SK-N-SH (cell line): ENCODE measurements around the gene TMUB1. TPM values are rescaled to one million over a fixed set of nuclear protein-coding genes. Genes with fewer than 3 reads are reported as not detected.

ENCODE experiments used
- CTCF ChIA-PET: fragments of 300-600, 350-600 bp; formaldehyde crosslinking; extraction: SDS; loops from one replicate; lab custom pipeline; 2021; lab: Yijun Ruan, JAX
- POLR2A ChIA-PET: fragments of 350-600 bp; sonication (Branson Sonifier 250); formaldehyde crosslinking; extraction: SDS; loops from one replicate; lab custom pipeline; 2020; ENCODE audit warnings: antibody characterized with exemption, inconsistent platforms; lab: Yijun Ruan, JAX
- DNase-seq: peaks from one replicate; pipeline ENCODE4 v3.0.0; 2012
- H2AFZ ChIP-seq: fragments of 200-600 bp; sonication (generic); 2 replicates; pipeline ENCODE4 v1.8.1; 2016; ENCODE audit warnings: antibody characterized with exemption, mild to moderate bottlenecking, low read depth
- H3F3A ChIP-seq: fragments of 200-600 bp; sonication (generic); replicated peaks from 2 replicates; pipeline ENCODE3; 2016; ENCODE audit warnings: antibody characterized with exemption, mild to moderate bottlenecking; ENCODE audit not compliant: insufficient read depth
- H3K27ac ChIP-seq, 2 experiments: fragments of 200-500 bp in 1 of 2; fragments of 200-600 bp in 1 of 2; sonication (Bioruptor generic) in 1 of 2; sonication (generic), shearing (Covaris generic) in 1 of 2; 2 replicates each; pipeline versions ENCODE4 v1.5.1 to v1.6.1; 2014 to 2016; ENCODE audit warnings: low read depth in 2 of 2, inconsistent platforms in 1 of 2, low read length in 1 of 2, mild to moderate bottlenecking in 1 of 2, mixed read lengths in 1 of 2
- H3K27me3 ChIP-seq: fragments of 200-600 bp; sonication (generic), shearing (Covaris generic); 2 replicates; pipeline ENCODE4 v1.6.1; 2016; ENCODE audit warnings: mixed run types; ENCODE audit not compliant: insufficient read depth
- H3K36me3 ChIP-seq, 2 experiments: fragments of 200-500 bp in 1 of 2; fragments of 200-600 bp in 1 of 2; sonication (Bioruptor generic) in 1 of 2; sonication (generic) in 1 of 2; replicated peaks in 1 of 2; 2 replicates each; pipeline versions ENCODE3 to v1.5.1; 2014 to 2016; ENCODE audit warnings: low read length in 1 of 2, mild to moderate bottlenecking in 1 of 2; ENCODE audit not compliant: insufficient read depth in 2 of 2, control insufficient read depth in 1 of 2
- H3K4me1 ChIP-seq, 2 experiments: fragments of 200-500 bp in 1 of 2; fragments of 200-600 bp in 1 of 2; sonication (Bioruptor generic) in 1 of 2; sonication (generic), shearing (Covaris generic) in 1 of 2; 2 replicates each; pipeline versions ENCODE4 v1.5.1 to v1.6.1; 2014 to 2016; ENCODE audit warnings: low read depth in 1 of 2, low read length in 1 of 2, mixed run types in 1 of 2; ENCODE audit not compliant: insufficient read depth in 2 of 2, control insufficient read depth in 1 of 2
- H3K4me2 ChIP-seq: fragments of 200-600 bp; sonication (generic), shearing (Covaris generic); 2 replicates; pipeline ENCODE4 v1.6.1; 2017; ENCODE audit warnings: mixed run types
- H3K4me3 ChIP-seq, 2 experiments: fragments of 200-500 bp in 1 of 2; fragments of 200-600 bp in 1 of 2; sonication (Bioruptor generic) in 1 of 2; sonication (generic), shearing (Covaris generic) in 1 of 2; 2 replicates each; pipeline versions ENCODE4 v1.5.1 to v1.8.1; 2014 to 2016; ENCODE audit warnings: low read depth in 2 of 2, inconsistent platforms in 1 of 2, low read length in 1 of 2, mild to moderate bottlenecking in 1 of 2, mixed read lengths in 1 of 2, moderate library complexity in 1 of 2
- H3K79me2 ChIP-seq: fragments of 200-600 bp; sonication (generic); 2 replicates; pipeline ENCODE4 v1.8.1; 2017; ENCODE audit warnings: mild to moderate bottlenecking; ENCODE audit not compliant: insufficient read depth
- H3K9ac ChIP-seq: fragments of 200-600 bp; sonication (generic); 2 replicates; pipeline ENCODE4 v1.6.1; 2017; ENCODE audit warnings: mixed run types
- H3K9me2 ChIP-seq: fragments of 200-600 bp; sonication (generic); 2 replicates; pipeline ENCODE4 v1.6.1; 2017; ENCODE audit warnings: mixed run types
- H3K9me3 ChIP-seq: fragments of 200-600 bp; sonication (generic); 2 replicates; pipeline ENCODE4 v1.6.1; 2017; ENCODE audit warnings: mixed run types, mild to moderate bottlenecking, moderate library complexity
- H4K20me1 ChIP-seq: fragments of 200-600 bp; sonication (generic); 2 replicates; pipeline ENCODE4 v1.6.1; 2017; ENCODE audit warnings: mild to moderate bottlenecking, mixed run types; ENCODE audit not compliant: insufficient read depth
- CHD2 ChIP-seq: fragments of 150-350 bp; IDR thresholded peaks from 2 replicates; pipeline ENCODE4 v1.6.1; 2018; ENCODE audit warnings: low read length; ENCODE audit not compliant: partially characterized antibody
- ELF1 ChIP-seq: IDR thresholded peaks from 2 replicates; pipeline ENCODE4 v1.4.0; 2012
- FOSL2 ChIP-seq: IDR thresholded peaks from 2 replicates; pipeline ENCODE4 v1.4.0; 2012; ENCODE audit warnings: low read depth, mild to moderate bottlenecking, moderate library complexity, borderline replicate concordance
- FOXJ3 ChIP-seq: sonication (generic); formaldehyde crosslinking; IDR thresholded peaks from 2 replicates; pipeline ENCODE4 v1.5.1; 2020; ENCODE audit warnings: mild to moderate bottlenecking, missing genetic modification reagents
- GABPA ChIP-seq: IDR thresholded peaks from 2 replicates; pipeline ENCODE4 v1.4.0; 2012; ENCODE audit warnings: low read depth, mild to moderate bottlenecking
- JUND ChIP-seq: IDR thresholded peaks from 2 replicates; pipeline ENCODE4 v1.4.0; 2012
- MXI1 ChIP-seq: IDR thresholded peaks from 2 replicates; pipeline ENCODE4 v1.6.1; 2012; ENCODE audit warnings: mild to moderate bottlenecking, low read depth, low read length, improper control_type of control experiment
- NFIC ChIP-seq: IDR thresholded peaks from 2 replicates; pipeline ENCODE4 v1.4.0; 2012; ENCODE audit warnings: borderline replicate concordance
- NRF1 ChIP-seq: IDR thresholded peaks from 2 replicates; pipeline ENCODE4 v1.6.1; 2012; ENCODE audit warnings: low read depth, mild to moderate bottlenecking, low read length
- SIN3A ChIP-seq: IDR thresholded peaks from 2 replicates; pipeline ENCODE4 v1.6.1; 2012; ENCODE audit warnings: low read depth, mild to moderate bottlenecking, low read length, moderate library complexity, borderline replicate concordance
- TAF1 ChIP-seq: IDR thresholded peaks from 2 replicates; pipeline ENCODE4 v1.6.1; 2012; ENCODE audit warnings: low read depth, mild to moderate bottlenecking, low read length, moderate library complexity, borderline replicate concordance
- TCF12 ChIP-seq: IDR thresholded peaks from 2 replicates; pipeline ENCODE4 v1.4.0; 2012
- YY1 ChIP-seq: IDR thresholded peaks from 2 replicates; pipeline ENCODE4 v1.4.0; 2012; ENCODE audit warnings: low read depth, mild to moderate bottlenecking
- WGBS: methylation state at CpG from one replicate; pipeline ENCODE4 v1.1.6; 2017; ENCODE audit warnings: low lambda C conversion rate; 5-methylcytosine and 5-hydroxymethylcytosine counted together
- polyA plus RNA-seq, 3 experiments: library from polyadenylated mRNA; depleted of rRNA; stranded (reverse); fragments of >200 nt; gene quantifications; 2 replicates each; pipeline ENCODE4 v1.2.3, GENCODE V29; 2012
- TF ChIP-seq, protein P1 (sequence below): IDR thresholded peaks from 2 replicates; pipeline ENCODE4 v1.4.0; 2012; ENCODE audit warnings: low read depth, borderline replicate concordance
- TF ChIP-seq, protein P2 (sequence below): fragments of 150-350 bp; IDR thresholded peaks from 2 replicates; pipeline ENCODE4 v1.6.1; 2016; ENCODE audit warnings: mild to moderate bottlenecking, low read depth, low read length
- TF ChIP-seq, protein P3 (sequence below): IDR thresholded peaks from 2 replicates; pipeline ENCODE4 v1.6.1; 2012; ENCODE audit warnings: mild to moderate bottlenecking, low read depth, low read length, moderate library complexity
- TF ChIP-seq, protein P4 (sequence below): fragments of 150-350 bp; IDR thresholded peaks from 2 replicates; pipeline ENCODE4 v1.6.1; 2017; ENCODE audit warnings: antibody characterized with exemption, low read length, low read depth, borderline replicate concordance
- TF ChIP-seq, protein P5 (sequence below): IDR thresholded peaks from 2 replicates; pipeline ENCODE4; 2012
- TF ChIP-seq, protein P6 (sequence below): IDR thresholded peaks from 2 replicates; pipeline ENCODE4 v1.4.0; 2012; ENCODE audit warnings: low read depth

The TMUB1 gene
- polyA plus RNA-seq, 1 of the 3 experiments (the other 2 are of a cell fraction): 60.6 TPM

DNA sequence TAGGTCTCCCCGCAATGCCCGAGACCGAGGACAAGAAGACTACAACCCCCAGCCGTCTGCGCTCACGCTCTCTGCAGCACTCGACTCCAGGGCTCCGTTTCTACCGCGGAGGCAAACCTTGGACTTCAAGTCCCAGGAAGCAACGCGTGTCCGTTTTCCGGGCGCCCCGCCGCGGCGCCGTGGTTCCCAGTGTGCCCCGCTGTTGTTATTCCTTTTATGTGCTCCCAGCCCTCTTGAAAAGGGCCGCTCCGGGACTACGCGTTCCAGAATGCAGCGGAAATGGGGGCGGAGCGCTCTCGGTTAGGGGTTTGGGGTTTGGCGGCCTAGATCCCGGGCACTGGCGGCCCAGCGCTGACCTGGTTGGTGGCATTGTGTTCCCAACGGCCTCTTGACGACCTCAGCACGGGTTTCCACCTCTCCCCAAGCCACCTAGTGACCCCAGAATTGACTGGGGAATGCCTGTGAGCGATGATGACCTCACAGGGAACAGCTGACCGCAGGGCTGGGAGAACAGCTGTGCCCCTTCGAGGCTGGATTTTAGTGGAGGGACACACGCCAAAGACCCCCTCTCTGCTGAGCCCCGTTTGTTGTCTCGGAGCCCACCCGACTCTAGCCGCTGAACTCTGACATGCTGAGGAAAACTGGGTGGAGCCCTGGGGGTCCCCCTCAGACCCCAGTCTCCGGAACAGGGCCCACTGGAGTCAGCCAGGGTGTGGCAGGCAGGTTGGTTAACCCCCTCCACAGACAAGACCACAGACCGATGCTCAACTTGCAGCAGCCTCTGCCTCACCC, 25.1 kb downstream of the TMUB1 start:
- H2AFZ ChIP-seq: peak overlapping the region; percentile 76
- no peaks in the 10 kb centered on the region for H3K27me3 ChIP-seq
- 3% methylated on average over 41 of the region's 46 CpGs for WGBS
- H3K4me3 ChIP-seq: peak overlapping the region; percentile 66 to 99
- TF ChIP-seq NRF1 (peak; percentile 64; the same call in 1 of the 2 replicates), MXI1 (peak; percentile 63; the same call in 1 of the 2 replicates), TCF12 (0 out of 2 replicates have a peak, but pooled peaks have one; percentile 7), FOSL2 (no peak), YY1 (peak; percentile 61; the same call in 1 of the 2 replicates), JUND (no peak), CHD2 (peak; percentile 88), TAF1 (0 out of 2 replicates have a peak, but pooled peaks have one; percentile 31), SIN3A (peak; percentile 79; the same call in 1 of the 2 replicates), ELF1 (peak; percentile 96), GABPA (peak; percentile 91), NFIC (no peak), FOXJ3 (CRISPR knock-in tag) (peak; percentile 41; the same call in 1 of the 2 replicates)
- TF ChIP-seq, protein P1, sequence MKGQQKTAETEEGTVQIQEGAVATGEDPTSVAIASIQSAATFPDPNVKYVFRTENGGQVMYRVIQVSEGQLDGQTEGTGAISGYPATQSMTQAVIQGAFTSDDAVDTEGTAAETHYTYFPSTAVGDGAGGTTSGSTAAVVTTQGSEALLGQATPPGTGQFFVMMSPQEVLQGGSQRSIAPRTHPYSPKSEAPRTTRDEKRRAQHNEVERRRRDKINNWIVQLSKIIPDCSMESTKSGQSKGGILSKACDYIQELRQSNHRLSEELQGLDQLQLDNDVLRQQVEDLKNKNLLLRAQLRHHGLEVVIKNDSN: peak; percentile 62; the same call in 1 of the 2 replicates
- TF ChIP-seq, protein P2, sequence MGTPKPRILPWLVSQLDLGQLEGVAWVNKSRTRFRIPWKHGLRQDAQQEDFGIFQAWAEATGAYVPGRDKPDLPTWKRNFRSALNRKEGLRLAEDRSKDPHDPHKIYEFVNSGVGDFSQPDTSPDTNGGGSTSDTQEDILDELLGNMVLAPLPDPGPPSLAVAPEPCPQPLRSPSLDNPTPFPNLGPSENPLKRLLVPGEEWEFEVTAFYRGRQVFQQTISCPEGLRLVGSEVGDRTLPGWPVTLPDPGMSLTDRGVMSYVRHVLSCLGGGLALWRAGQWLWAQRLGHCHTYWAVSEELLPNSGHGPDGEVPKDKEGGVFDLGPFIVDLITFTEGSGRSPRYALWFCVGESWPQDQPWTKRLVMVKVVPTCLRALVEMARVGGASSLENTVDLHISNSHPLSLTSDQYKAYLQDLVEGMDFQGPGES: no peak
- TF ChIP-seq, protein P3, sequence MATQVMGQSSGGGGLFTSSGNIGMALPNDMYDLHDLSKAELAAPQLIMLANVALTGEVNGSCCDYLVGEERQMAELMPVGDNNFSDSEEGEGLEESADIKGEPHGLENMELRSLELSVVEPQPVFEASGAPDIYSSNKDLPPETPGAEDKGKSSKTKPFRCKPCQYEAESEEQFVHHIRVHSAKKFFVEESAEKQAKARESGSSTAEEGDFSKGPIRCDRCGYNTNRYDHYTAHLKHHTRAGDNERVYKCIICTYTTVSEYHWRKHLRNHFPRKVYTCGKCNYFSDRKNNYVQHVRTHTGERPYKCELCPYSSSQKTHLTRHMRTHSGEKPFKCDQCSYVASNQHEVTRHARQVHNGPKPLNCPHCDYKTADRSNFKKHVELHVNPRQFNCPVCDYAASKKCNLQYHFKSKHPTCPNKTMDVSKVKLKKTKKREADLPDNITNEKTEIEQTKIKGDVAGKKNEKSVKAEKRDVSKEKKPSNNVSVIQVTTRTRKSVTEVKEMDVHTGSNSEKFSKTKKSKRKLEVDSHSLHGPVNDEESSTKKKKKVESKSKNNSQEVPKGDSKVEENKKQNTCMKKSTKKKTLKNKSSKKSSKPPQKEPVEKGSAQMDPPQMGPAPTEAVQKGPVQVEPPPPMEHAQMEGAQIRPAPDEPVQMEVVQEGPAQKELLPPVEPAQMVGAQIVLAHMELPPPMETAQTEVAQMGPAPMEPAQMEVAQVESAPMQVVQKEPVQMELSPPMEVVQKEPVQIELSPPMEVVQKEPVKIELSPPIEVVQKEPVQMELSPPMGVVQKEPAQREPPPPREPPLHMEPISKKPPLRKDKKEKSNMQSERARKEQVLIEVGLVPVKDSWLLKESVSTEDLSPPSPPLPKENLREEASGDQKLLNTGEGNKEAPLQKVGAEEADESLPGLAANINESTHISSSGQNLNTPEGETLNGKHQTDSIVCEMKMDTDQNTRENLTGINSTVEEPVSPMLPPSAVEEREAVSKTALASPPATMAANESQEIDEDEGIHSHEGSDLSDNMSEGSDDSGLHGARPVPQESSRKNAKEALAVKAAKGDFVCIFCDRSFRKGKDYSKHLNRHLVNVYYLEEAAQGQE: 0 out of 2 replicates have a peak, but pooled peaks have one; percentile 32
- TF ChIP-seq, protein P4, sequence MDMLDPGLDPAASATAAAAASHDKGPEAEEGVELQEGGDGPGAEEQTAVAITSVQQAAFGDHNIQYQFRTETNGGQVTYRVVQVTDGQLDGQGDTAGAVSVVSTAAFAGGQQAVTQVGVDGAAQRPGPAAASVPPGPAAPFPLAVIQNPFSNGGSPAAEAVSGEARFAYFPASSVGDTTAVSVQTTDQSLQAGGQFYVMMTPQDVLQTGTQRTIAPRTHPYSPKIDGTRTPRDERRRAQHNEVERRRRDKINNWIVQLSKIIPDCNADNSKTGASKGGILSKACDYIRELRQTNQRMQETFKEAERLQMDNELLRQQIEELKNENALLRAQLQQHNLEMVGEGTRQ: no peak; the same call in 1 of the 2 replicates
- TF ChIP-seq, protein P5, sequence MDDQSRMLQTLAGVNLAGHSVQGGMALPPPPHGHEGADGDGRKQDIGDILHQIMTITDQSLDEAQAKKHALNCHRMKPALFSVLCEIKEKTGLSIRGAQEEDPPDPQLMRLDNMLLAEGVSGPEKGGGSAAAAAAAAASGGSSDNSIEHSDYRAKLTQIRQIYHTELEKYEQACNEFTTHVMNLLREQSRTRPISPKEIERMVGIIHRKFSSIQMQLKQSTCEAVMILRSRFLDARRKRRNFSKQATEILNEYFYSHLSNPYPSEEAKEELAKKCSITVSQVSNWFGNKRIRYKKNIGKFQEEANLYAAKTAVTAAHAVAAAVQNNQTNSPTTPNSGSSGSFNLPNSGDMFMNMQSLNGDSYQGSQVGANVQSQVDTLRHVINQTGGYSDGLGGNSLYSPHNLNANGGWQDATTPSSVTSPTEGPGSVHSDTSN: peak; percentile 29; the same call in 1 of the 2 replicates
- TF ChIP-seq, protein P6, sequence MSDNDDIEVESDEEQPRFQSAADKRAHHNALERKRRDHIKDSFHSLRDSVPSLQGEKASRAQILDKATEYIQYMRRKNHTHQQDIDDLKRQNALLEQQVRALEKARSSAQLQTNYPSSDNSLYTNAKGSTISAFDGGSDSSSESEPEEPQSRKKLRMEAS: peak; percentile 75
- peaks cover 25% of the 10 kb centered on the region for H4K20me1 ChIP-seq
- no peaks in the 10 kb centered on the region for H3K9me3 ChIP-seq
- peaks cover 55% of the 10 kb centered on the region for H3K79me2 ChIP-seq
- peak overlapping the region; percentile 85 for H3K4me2 ChIP-seq
- peaks cover 14 to 39% of the 10 kb centered on the region in 2 experiments for H3K36me3 ChIP-seq
- DNase-seq: peak; percentile 99
- CTCF ChIA-PET: interaction anchor here (0.6 to 12.2 kb wide), 17 partner anchors 9 to 160 kb away, joined by 3 to 126 read pairs (median 4); partner anchors contain the start of genes ABCB8, ASIC3, FASTK and TMUB1
- POLR2A ChIA-PET: interaction anchor here (0.8 to 2.3 kb wide), 6 partner anchors 11 to 27 kb away, joined by 3 to 11 read pairs (median 3); partner anchors contain the start of genes AGAP3, ASIC3, FASTK and TMUB1
- H3K9me2 ChIP-seq: no peaks in the 10 kb centered on the region
- H3K4me1 ChIP-seq: peaks cover 28 to 52% of the 10 kb centered on the region in 2 experiments
- peaks cover 3% of the 10 kb centered on the region for H3F3A ChIP-seq
- peak overlapping the region; percentile 95 to 99 for H3K27ac ChIP-seq
- peak overlapping the region; percentile 84 for H3K9ac ChIP-seq
